T-helper 2 cell treated with Interferon-gamma antibody and Interleukin-4, amounts not matched to agents 5 μg/mL and 100 μg/mL, for 36 hours (primary cell): Measurements from ENCODE around the gene ICE2.

Experiments used
- DNase-seq: peaks from one replicate; pipeline ENCODE4 v3.0.0; 2021; ENCODE audit warnings: low spot score
- H3K27ac Mint-ChIP-seq: one replicate; pipeline ENCODE4 v1.8.0; 2021; ENCODE audit warnings: mild to moderate bottlenecking, mixed read lengths
- H3K27me3 Mint-ChIP-seq: one replicate; pipeline ENCODE4 v1.8.0; 2021; ENCODE audit warnings: low read depth, mixed read lengths
- H3K36me3 Mint-ChIP-seq: one replicate; pipeline ENCODE4 v1.8.0; 2021; ENCODE audit warnings: low read depth, mixed read lengths
- H3K4me1 Mint-ChIP-seq: one replicate; pipeline ENCODE4 v1.8.0; 2021; ENCODE audit warnings: low read depth, mixed read lengths
- H3K4me3 Mint-ChIP-seq: one replicate; pipeline ENCODE4 v1.8.0; 2022; ENCODE audit warnings: mild to moderate bottlenecking, moderate library complexity, mixed read lengths
- H3K9me3 Mint-ChIP-seq: one replicate; pipeline ENCODE4 v1.8.0; 2021; ENCODE audit warnings: mixed read lengths

The ICE2 gene

DNA sequence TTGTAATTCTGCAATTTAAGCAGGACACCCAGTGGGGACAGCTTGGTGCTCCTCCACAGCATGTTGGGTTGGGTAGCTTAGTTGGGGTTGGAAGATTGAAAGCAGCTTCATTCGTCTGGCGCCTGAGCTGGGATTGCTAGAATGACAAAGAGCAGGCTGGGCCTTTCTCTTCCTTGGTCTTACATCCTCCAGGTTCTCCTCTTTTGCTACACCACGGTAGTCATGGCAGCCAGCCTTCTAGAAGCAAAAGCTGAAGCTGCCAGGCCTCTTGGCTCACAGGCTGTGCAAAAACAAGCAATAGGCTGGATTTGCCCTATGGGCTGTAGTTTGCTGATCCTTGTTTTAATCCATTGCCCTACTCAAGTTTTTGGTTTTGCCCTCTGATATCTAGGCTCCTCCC, 78.0 kb downstream of the ICE2 start:
- peaks cover 3% of the 10 kb centered on the region for H3K27me3 Mint-ChIP-seq
- DNase-seq = no peak
- H3K4me3 Mint-ChIP-seq = no peak overlapping the region
- H3K36me3 Mint-ChIP-seq = peaks cover 13% of the 10 kb centered on the region
- no peaks in the 10 kb centered on the region for H3K9me3 Mint-ChIP-seq
- peaks cover 29% of the 10 kb centered on the region for H3K4me1 Mint-ChIP-seq
- H3K27ac Mint-ChIP-seq = no peak overlapping the region

DNA sequence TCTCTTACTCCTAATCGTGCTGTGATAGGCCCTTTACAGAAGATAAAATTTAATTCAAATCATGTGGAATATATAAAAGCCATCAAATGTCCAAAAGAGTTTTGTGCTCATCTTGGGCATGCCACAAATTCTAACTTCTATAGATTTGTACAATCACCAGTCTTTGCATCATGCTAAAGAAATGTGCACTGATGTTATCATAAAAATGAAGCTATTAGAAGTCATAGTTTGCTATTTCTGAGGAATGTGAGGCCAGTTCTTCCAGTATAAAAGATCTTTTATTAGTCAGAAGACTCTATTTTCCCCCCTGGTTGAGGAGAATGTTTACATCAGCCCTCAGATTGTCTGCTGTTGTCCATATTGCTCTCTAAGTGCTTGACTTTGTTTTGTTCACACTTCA, 79.0 kb downstream of the ICE2 start:
- Mint-ChIP-seq H3K27me3 (peaks cover 3% of the 10 kb centered on the region), H3K9me3 (no peaks in the 10 kb centered on the region), H3K4me3 (no peak overlapping the region), H3K4me1 (peaks cover 38% of the 10 kb centered on the region), H3K27ac (peak overlapping the region; percentile 98), H3K36me3 (peaks cover 23% of the 10 kb centered on the region)
- DNase-seq = no peak

DNA sequence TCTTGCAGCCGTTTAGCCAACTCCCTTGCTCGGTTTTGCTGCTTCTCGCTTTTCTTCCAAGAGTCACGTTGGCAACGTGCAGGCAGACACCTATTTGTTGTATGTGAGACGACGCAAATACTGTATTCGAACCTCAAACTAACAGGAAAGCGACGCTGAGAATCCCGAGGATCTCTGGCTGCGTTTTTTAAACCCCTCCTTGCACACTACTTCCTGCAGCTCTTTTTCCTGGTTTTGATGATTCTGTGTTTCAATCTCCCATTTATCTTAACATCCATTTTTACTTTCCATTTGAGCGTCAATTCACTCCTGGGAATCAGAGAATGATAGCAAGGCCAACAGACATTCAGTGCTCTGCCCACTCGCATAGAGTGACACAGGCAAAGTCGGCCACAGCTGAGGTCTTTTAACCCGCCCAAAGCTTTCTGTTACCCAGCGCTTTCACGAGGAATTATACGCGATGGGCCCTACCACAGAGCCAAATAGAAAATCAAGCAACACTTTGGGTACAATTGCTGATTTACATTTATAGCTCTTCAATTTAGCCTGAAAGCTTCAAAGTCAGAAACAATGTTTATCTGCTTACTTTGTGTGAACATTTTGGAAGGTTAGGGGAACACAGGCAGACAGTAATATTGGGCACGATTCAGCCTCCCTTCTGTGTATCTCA, 79.6 kb downstream of the ICE2 start:
- Mint-ChIP-seq H3K4me1 (peaks cover 42% of the 10 kb centered on the region), H3K27me3 (peaks cover 3% of the 10 kb centered on the region)

GRCh38 chr15:60397772-60398445, 81.0 kb downstream of the ICE2 start, which contains the start of gene ANXA2:
Gene ANXA2 (minus strand): TSS chr15:60397986. CDS start chr15:60386075, 11,911 bp downstream.
- Mint-ChIP-seq H3K4me1 (peaks cover 56% of the 10 kb centered on the region), H3K27ac (peak within 1 kb of the TSS; percentile 98), H3K27me3 (peaks cover 3% of the 10 kb centered on the region), H3K36me3 (peaks cover 42% of the 10 kb centered on the region), H3K4me3 (peak within 1 kb of the TSS; percentile 93), H3K9me3 (no peaks in the 10 kb centered on the region)
- DNase-seq = peak; percentile 82

More for the DNA sequence above, 79.6 kb downstream of the ICE2 start:
- DNase-seq = peak; percentile 23
- Mint-ChIP-seq H3K9me3 (no peaks in the 10 kb centered on the region), H3K36me3 (peaks cover 29% of the 10 kb centered on the region), H3K4me3 (peak overlapping the region; percentile 76), H3K27ac (peak overlapping the region; percentile 98)

- H3K27ac Mint-ChIP-seq = peak overlapping the region; percentile 97
These were observed 81.8 kb downstream of the ICE2 start for GRCh38 chr15:60396958-60397771.

GRCh38 chr15:60396560-60396957, 82.4 kb downstream of the ICE2 start:
- Mint-ChIP-seq H3K9me3 (no peaks in the 10 kb centered on the region), H3K4me3 (peak overlapping the region; percentile 93), H3K27me3 (peaks cover 3% of the 10 kb centered on the region), H3K4me1 (peaks cover 62% of the 10 kb centered on the region), H3K27ac (peak overlapping the region; percentile 97), H3K36me3 (peaks cover 50% of the 10 kb centered on the region)
- DNase-seq = no peak

More at GRCh38 chr15:60396958-60397771, 81.8 kb downstream of the ICE2 start:
- Mint-ChIP-seq H3K4me1 (peaks cover 59% of the 10 kb centered on the region), H3K4me3 (peak overlapping the region; percentile 93), H3K9me3 (no peaks in the 10 kb centered on the region), H3K36me3 (peaks cover 46% of the 10 kb centered on the region), H3K27me3 (peaks cover 3% of the 10 kb centered on the region)
- DNase-seq = peak; percentile 73

- Mint-ChIP-seq H3K9me3 (no peaks in the 10 kb centered on the region), H3K27ac (peak overlapping the region; percentile 84), H3K4me1 (peaks cover 64% of the 10 kb centered on the region), H3K36me3 (peaks cover 52% of the 10 kb centered on the region), H3K4me3 (peak overlapping the region; percentile 93), H3K27me3 (peaks cover 3% of the 10 kb centered on the region)
- DNase-seq = no peak
These were observed 82.8 kb downstream of the ICE2 start for GRCh38 chr15:60396100-60396499.

DNA sequence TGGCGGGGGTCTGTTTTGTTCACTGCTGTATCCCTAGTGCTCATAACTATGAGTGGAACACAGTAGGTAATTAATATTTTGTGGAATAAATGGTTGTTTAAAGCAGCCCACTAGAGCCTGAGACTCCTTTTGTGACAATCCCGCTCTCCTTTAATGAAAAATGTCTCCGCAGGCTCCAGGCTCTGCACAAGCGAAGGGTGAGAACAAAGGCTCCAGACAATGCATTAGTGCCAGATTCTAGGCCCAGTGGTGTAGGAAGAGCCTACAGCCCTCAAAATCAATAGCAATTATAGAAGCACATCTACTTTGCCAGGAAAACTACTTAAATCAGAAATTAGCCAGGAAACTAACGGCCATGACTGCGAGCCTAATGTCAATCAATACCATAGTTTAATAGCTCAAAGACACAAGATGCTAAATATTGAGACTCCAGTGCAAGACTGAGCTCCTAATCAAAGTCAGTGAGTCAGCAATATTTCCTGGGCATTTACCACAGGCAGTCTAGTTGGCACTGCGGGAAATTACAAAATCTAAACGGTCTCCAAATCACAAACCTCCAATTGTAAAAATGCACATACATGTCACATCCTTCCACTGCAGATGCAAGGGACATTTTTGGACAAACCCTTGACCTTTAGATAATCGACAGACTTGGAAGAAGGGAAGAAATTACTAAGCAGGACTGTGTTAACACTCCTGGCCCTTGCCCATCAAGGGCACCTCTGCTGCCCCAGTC, 83.5 kb downstream of the ICE2 start:
- peaks cover 66% of the 10 kb centered on the region for H3K4me1 Mint-ChIP-seq
- H3K27ac Mint-ChIP-seq = peak overlapping the region; percentile 37
- H3K36me3 Mint-ChIP-seq = peaks cover 56% of the 10 kb centered on the region
- H3K9me3 Mint-ChIP-seq = no peaks in the 10 kb centered on the region
- H3K4me3 Mint-ChIP-seq = peak overlapping the region; percentile 47
- H3K27me3 Mint-ChIP-seq = peaks cover 3% of the 10 kb centered on the region
- DNase-seq = no peak

DNA sequence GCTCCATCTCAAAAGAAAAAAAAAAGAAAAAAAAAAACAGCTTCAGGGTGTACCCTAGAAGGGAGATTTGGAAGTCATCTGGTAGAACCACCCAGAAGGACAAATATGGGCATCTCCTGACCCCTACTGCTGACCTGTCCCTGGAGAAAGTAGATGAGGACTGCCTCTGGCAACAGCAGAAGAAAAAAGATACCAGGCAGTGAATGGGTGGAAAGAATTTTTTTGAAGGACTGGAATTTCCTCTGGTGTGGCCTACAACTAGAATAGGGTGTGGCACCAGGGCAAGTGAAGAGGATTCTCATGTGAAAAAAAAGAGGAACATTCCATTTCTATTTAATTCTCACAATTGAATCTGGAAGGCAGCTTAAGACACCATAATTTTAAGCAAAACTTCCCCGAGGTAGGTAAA, 84.2 kb downstream of the ICE2 start:
- Mint-ChIP-seq H3K27me3 (peaks cover 3% of the 10 kb centered on the region), H3K4me3 (peak overlapping the region; percentile 37), H3K27ac (no peak overlapping the region), H3K36me3 (peaks cover 62% of the 10 kb centered on the region), H3K9me3 (no peaks in the 10 kb centered on the region), H3K4me1 (peaks cover 68% of the 10 kb centered on the region)
- DNase-seq = no peak

DNA sequence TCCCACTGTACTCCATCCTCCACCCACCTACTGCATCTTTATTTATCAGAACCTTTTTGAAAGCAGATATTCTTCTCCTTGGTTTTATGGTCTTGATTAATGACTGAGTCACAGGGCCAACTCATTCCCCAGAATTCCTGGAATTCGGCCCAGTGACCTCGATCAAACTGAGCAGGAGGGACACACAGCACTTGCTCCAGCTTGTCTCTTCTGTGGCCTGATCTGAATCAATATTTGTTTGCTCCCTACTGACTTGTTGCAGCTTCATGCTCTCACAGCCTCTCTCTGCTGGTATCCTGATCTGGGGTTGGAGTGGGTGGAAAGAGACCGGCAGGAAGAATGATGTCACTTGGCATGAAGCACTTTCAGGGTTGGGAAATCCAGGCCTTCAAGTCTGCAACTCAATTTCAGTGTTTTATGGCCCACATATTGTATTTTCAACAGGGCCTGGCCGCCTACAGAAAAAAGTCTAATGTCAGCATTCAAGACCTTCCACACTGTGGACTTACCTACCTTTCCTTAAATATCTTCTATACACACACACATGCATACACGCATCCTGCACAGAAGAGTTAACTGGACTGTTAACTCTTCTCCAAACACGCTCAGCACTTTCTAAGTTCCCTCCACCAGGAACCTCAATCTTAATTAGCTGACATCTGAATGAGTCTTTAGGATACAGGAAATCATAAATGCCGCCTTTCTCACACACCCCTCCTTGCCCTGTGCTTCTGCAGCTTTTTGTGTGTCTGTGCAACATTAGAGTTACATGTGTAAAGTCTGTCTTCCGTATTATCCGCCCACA, 85.8 kb downstream of the ICE2 start:
- Mint-ChIP-seq H3K36me3 (peaks cover 63% of the 10 kb centered on the region), H3K4me1 (peaks cover 68% of the 10 kb centered on the region), H3K9me3 (no peaks in the 10 kb centered on the region), H3K27me3 (no peaks in the 10 kb centered on the region), H3K27ac (peak overlapping the region; percentile 71), H3K4me3 (peak overlapping the region; percentile 52)
- DNase-seq = peak; percentile 43

DNA sequence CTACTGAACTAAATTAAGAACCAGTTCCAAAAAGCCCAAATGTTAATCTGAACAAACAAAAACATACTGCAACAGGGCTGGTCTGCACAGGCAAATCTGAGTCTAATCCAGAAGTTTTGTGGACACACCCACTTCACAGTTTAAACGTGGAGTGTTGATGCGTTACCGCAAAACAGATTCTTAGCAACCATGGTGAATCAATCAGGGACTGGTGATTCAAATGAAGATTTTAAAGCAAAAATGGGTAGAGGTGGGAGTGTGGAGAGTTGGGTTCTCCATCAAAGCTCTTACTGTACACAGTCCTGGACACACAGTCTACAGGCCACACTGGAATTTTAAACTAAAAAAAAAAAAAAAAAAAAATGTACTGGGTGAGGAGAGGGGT, 86.3 kb downstream of the ICE2 start:
- Mint-ChIP-seq H3K9me3 (no peaks in the 10 kb centered on the region), H3K27me3 (no peaks in the 10 kb centered on the region), H3K36me3 (peaks cover 65% of the 10 kb centered on the region), H3K4me1 (peaks cover 68% of the 10 kb centered on the region), H3K27ac (peak overlapping the region; percentile 63), H3K4me3 (peak overlapping the region; percentile 22)
- peak; percentile 76 for DNase-seq

- peaks cover 72% of the 10 kb centered on the region for H3K4me1 Mint-ChIP-seq
- peak overlapping the region; percentile 2 for H3K4me3 Mint-ChIP-seq
- H3K9me3 Mint-ChIP-seq = no peaks in the 10 kb centered on the region
- DNase-seq = no peak
- H3K27ac Mint-ChIP-seq = peak overlapping the region; percentile 10
- no peaks in the 10 kb centered on the region for H3K27me3 Mint-ChIP-seq
- peaks cover 69% of the 10 kb centered on the region for H3K36me3 Mint-ChIP-seq
These were observed 87.1 kb downstream of the ICE2 start for GRCh38 chr15:60391722-60392315.
